Islet precursor cell (in vitro differentiated cells): ENCODE results near the gene ATXN7L3.

ENCODE experiments used
- DNase-seq: peaks from one replicate; pipeline ENCODE4 v3.0.0-alpha.2; 2018

The ATXN7L3 gene

DNA sequence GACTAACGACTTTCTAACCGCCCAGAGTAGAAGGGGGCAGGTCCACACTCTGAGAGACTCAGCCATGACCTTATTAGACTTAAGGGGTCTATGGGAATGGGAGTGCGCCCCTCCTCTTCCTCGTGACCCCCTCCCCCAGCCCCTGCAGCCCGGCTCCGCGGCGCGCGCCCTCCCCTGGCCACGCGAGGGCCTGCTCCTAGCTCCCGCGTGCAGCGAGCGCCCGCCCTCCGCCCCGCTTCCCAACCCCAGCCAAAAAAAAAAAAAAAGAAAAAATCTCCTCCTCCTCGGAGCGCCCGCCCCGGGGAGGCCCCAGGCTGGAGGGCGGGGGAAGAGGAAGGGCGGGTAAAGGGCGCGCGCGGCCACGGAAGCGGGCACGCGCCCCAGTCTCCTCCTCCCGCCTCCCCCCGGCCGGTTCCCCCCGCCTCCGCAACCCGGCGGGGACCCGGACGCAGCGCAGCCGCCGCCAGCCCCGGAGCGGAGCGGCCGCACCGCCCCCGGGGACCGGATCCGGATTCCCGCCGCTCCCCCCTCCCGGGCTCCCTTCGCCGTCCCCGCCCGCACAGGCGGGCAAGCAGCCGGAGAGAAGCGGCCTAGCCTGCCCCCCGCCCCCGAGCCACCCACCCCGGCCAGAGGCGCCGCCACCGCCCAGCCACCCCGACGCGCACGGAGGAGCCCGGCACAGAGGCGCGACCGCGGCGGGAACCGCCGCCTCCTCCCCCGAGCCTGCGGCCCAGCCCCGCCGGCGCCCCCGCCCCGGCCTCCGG is 18.8 kb upstream of the ATXN7L3 start:
- peak; percentile 92 for DNase-seq

DNA sequence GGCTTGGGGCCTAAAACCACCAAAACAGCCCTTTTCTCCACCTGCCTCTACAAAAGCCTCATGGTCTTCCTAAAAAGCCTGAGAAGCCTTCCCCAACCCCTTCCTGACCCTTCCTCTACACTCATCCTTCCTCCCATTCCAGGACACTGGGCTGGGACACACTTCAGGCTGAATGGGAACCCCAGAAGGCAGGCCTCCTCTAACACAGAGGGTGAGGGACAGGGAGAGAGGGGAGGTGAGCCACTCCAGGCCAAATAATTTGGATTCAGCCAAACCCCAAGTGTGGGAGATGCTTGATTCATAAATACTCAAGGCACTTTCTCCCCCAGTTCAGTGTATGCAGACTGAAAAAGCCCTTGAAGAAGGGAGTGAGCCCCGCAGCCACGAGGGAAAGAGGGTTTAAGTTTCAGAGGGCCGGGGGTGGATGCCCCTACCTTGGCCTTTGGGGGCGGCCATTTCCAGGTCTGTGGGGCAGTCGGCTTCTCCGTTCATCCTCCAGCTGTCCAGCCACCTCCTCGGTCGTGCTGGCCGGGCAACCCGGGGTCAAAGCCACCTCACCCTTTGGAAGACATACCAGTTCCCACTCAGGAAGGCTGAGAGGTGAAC is 18.2 kb upstream of the ATXN7L3 start:
- no peak for DNase-seq

DNA sequence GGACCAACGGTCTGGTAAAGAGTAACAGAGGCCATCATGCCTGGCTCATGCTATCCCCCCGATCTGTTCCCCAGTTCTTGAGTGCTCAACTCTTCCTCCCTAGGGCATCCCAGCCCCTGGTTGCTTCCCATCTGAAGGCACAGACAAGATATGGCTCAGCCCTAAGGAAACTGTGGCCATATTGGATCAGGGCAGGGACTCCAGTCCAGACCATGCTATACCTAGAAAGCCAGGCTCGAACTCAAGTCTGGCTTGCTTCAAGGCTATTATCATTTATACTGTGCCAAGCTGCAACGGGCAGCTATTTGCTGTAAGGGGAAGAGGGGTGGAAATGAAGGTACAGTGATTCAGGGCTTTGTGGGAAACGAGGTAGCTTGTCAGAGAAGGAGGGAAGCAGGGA is 17.0 kb upstream of the ATXN7L3 start:
- no peak for DNase-seq

DNA sequence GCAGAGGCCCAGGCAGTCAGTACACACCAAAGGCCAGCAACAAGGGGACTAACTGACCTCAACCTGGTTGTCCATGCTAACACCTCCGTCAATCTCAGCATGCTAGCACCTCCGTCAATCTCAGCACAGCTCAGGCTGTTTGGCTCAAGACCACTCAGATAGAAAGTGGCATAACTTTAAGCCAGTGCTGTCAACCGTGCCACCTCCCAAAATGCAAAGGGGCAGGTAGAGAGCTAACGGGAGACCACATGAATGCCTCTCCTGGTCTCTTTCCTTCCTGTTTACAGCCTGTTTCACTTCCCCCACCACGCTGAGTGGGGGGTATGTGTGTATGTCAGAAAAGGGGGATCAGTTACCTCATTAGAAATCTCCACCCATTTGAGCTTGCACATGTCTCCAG is 16.5 kb upstream of the ATXN7L3 start:
- DNase-seq: no peak

DNA sequence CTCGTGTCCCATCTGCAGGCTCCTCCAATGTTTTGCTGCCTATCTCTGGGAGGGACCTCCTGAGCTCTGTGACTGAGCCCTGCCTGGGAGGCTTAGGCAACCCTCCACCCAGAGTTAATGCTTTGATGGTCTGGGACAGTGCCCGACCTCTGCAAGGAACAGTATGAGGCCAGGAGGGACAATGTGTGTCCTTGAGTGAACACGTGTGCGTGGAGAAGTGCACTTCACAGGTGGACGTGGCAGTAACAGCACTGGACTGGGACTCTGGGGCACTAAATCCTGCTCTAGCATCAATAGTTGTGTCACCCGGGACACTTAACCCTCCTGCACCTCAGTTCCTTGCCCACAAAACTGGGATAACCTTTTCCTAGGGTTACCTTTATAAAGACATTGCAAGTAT is 15.2 kb upstream of the ATXN7L3 start:
- DNase-seq: no peak

DNA sequence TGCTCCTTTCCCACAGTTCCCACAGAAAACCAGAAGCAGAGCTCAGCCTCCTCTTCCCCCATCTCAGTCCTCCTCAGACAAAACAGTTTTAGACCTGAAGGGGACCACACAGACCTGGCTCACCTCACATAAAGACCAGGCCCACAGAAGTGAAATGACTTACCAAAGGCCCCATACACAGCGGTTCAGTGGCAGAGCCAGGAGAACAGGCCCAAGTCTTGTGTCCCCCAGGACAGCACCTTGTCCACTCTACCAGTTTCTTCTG is 14.5 kb upstream of the ATXN7L3 start:
- DNase-seq: no peak

DNA sequence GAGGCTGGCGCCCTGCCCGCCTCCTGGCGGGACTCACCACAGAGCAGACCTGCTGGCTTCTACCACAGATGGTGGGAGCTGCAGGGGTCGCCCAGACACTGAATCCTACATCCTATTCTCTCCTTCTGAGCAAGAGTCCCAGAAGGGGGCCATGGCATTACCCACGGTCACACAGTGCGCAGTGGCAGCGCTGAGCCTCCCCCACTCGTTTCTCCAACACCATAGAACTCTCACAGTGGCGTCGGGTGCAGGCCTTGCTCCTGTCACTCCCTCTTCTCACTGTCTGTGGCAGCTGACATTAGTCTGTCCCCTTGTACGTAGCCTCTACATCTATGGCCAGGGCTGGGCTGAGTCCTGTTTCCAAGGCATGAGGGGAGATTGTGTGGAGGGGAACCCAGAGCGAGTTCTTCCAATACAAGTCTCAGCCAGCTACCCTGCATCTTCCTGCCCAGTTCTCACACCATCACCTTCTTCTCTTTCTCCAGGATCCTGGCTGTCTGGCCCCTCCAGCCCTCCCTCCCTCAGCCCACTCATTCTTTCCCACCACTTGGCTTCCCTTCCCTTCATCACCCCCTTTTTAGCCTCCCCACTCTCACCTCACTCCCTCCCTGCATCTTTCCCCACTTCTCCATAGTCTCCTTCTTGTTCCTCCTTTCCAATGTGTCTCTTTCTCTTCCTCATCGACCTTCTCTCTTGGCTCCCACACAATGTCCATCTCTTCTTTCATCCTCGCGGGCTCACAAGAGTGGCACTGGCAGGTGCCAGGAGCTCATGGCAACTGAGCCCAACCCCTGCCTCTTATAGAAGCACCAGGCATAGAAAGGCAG is 13.9 kb upstream of the ATXN7L3 start:
- DNase-seq: no peak

DNA sequence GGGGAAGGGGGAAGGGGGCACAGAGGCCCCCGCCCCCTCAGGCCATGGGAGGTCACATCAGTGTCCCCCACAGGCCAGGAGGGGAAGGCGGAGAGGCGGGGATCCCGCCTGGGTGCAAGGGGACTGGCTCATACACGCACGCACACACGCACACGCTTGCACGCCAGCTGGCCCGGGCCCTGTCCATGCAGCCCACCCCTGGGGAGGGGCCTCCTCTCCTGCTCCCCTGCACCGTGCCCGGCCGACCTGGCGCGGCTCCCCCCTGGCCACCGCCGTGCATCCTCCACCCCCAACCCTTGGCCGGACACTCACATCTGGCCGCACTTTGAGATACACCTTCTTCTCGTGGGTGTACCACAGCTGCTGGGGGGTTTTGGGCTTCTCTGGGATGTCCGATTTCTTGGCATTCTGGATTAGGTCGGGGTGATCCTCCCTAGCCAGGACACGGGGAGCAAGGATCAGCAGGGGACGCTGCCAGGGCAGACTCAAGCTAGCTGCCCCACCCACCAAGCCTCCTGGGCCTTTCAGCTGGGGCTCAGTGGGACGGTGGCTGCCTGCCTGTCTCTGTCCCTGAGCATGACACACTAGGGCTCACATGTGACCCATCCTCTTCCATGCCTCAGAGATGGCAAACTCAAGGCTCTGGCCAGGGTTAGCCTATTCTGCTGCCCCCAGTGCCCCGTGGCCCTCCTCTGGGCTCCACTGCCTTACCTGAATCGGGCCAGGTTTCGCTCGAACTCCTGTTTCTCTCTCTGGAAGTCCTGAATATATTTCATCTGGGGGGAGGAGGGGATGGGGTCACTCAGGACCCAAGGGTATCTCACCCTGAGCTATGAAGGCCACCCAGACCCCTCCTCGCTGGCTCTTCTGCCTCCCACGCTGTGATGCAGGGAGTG is 13.1 kb upstream of the ATXN7L3 start:
- DNase-seq: no peak

DNA sequence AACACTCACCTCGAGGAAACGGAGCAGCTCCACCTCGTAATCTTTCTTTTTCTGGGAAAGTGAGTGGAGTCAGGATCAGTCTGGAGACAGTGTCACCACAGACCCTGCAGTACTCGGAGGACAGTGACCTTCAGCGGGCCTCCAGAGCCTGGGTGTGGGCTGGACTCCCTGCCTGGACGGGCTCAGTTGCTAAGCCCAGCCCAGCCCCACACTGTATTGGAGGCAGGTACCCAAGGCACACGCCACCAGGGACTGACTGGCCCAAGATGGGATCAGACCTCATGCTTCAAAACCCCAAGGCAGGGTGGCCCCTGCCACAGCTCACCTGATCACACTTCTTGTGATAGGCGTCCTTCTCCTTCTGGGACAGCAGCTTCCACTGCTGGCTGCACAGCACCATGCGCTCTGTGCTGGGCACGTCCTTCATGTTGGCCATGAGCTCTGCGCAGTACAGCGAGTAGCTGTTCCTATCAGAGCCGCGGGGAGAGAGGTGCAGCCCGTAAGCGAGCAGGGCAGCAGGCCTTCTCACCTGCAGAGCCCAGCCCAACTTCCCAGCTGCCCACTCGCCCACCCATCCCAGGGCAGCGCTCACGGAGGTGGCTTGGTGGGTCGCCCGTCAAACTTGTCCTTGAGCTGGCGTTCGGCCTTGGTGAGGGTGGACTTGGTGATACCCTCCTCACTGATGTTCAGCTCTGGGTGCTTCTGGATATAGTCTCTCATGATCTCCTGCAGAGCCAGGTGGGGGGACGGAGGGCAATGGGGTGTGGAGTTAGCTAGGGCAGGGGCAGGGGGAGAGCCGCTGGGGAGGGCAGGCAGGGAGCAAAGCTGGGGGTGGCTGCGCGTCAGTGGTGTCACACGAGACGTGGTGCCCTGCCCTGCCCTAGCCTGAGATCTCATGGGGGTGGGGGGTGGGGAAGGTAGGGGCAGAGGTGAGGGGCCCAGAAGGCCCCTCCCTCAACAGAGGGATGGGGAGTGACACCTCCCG is 11.9 kb upstream of the ATXN7L3 start:
- DNase-seq: peak; percentile 52

DNA sequence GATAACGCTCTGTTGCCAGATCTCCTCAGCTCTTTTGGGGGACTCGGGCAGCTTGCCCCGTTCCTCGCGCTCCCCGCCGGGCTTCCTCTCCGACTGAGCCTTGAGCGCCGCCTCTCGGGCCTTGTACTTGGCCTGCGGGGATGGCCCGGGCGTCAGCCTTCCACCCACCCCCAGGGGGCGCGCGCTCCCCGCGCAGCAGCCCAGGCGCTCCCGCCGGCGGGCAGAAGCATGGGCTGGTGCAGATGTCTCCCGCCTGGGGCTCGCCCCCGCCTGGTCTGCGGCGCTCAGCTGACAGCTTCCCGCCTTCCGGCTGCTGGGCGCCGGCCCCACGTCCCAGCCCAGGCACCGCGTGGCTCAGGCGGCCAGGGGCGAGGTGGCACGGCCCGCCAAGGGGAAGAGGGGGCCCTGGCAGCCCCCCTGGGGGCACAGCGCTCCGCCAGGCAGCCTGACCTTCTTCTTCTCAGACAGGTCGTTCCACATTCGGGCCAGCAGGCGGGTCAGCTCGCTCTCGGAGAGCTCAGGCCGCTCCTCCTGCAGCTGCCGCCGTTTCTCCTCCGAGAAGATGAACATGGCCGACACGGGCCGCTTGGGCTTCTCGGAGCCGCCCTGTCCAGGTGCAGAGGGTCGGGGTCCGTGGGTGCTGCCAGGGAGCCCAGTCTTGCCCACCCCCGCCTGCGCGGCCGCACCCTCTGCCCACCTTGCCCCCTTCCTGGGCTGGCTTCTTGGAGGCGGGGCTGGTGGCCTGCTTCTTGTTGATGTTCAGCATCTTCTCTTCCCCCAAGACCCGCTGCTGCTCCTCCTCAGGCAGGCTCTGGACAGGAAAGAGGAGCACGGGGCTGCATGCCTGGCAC is 10.9 kb upstream of the ATXN7L3 start:
- peak; percentile 98 for DNase-seq

DNA sequence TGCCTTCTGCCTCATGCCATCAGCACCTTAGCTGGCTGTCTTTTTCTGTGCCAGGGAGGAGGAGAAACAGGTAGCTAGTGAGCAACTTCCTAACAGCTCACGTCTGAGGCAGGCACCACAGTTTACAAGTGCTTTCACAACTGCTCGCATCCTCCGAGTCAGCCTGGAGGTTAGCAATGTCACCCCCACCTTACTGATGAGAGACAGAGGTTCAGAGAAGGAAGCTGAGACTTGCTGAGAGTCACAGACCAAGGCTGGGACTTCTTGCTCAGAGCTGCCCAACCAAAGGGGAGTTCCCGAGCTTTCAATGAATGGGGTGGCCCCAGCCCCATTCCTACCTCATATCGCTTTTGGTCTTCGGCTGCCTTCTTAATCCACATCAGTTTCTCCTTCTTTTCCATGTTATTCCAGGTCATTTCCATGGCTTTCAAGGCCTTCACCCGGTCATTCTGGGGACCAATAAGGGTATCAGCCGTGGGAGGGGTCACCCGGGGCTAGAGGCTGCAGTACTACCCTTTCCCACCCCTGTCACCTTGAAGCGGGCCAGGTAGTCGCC is 10.2 kb upstream of the ATXN7L3 start:
- DNase-seq: no peak

DNA sequence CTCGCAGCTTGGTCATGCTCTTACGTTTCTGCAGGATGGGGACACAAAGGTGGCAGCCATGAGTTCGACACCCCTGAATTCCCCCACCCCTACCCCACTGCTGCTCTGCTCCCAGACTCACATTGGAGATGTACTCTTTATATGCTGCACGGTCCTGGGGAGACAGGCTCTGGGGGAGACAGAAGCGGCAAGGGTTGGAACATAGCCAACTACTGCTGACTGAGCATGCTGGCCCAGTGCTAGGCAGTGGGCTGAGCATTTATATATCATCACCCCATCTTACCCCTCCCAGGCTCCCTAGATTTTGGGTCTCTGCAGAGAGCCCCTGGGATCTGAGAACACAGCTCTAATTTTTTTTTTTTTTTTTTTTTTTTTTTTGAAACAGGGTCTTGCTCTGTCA is 8.1 kb upstream of the ATXN7L3 start:
- no peak for DNase-seq

DNA sequence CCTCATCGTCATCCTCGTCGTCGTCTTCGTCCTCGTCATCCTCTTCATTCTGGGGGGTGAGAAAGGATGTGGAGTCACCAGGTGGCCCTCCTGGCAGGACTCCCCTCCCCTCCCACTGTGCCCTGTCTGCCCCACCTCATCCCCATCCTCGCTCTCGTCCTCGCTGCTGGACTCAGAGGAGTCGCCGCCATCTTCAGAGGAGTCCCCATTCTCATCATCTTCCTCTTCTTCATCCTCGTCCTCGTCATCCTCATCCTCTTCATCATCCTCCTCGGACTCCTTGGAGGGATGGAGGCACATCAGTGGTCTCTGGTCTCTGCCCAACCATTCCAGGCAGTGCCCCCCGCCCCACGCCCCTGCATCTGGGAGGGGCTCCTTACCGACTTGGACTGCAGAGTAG is 7.6 kb upstream of the ATXN7L3 start:
- no peak for DNase-seq

DNA sequence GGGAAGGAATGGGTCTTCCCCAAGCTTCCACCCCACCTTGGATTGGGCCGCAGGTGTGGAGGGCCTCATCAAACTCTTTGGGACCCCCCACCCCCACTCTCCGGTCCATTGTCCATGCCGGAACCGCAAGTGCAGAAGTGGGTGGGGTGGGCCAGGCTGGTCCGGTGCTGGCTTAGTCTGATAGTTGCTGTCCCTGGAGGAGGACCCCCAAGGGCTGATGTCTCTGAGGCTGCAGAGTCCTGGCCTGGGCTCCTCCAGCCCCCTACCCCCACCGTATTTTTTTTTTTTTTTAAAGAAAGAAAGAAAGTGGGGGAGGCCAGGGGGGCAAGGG is 7.1 kb upstream of the ATXN7L3 start:
- DNase-seq: no peak

DNA sequence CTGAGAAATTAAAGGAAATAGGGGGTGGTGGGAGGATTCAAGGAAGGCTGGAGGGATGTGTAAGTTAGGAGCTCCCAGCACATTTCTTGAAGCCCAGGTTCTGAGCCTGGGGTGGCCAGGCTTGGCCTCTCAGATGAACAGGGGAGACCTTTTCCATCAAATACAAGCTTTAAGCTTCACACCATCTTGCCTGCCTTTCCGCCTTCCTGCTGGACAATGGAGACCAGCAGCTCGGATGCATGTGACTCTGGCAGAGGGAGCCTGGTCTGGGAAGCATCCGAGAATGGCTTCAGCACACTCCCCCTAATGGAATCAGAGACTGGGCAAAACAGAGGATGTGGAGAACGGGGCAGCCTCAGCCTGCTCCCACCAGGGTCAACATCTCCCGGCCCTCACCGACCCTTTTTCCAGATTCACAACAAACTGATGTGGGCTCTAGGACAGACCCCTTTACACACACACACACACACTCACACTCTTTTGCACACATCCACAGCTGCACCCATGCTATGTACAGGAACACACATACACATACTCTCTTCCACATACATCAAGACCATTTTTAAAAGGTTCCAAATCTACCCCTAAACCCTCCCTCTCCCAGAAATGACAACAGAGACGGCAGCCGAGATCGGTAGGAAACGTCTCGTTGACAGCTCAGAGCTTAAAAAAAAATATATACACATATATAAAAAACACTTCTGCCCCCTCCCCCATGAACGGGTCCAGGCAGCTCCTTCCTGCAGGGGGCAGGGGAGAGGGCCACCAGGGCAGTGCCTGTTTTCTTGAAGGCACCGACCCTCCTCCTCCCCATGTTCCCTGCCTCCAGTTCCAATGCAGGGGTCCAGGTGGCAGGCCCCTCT is 6.5 kb upstream of the ATXN7L3 start:
- DNase-seq: no peak

DNA sequence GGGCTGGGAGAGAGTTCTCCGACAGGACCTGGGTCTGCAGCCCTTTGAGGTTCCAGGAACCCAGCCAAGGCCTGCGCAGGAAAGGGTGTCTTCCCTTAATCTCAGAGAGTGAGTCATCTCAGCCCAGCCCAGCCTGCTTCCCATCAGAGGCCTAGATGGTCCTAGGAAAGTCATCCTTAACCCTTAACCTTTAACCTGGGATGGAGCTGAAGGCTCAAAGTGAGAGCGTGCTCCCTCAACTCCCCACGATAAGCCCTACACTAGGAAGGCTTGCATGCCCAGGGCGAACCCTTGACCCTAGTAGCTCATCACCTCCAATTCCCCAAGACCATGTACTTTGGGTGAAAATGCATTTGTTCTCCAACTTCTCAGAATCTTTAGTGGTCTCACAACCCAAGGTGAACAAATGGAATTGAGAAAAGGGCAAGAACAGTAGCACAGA is 4.8 kb upstream of the ATXN7L3 start:
- DNase-seq: no peak

DNA sequence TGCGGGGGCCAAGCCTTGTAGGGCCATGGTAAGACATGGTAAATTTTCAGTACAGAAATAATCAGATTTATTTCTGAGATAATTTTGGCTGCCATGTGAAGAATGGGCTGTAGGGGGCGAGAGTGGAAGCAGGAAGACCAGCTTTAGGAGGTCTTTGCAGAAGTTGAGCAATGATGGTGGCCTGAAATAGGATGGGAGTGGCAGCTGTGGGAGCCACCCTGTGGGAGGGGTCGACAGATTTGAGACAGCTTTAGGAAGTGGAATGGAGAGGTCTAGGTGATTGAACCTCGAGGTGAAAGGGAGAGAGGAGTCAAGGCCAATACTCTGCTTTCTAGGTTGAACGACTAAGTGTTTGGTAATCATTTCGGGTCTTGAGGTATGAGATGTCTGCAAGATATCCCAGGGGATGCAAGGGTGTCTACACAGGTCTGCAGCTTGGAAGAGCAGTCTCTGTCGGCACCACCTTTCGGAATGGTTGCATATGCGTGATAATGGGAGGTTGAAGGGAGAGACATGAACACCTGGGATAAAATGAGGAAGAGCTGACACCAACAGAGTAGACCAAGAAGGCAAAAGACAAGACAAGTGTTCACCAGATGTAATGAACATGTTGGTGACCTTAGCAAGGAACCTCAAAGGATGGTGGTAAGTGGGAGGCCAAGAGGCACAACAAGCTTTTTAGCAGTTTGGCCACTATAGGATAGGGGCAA is 4.2 kb upstream of the ATXN7L3 start:
- peak; percentile 82 for DNase-seq

DNA sequence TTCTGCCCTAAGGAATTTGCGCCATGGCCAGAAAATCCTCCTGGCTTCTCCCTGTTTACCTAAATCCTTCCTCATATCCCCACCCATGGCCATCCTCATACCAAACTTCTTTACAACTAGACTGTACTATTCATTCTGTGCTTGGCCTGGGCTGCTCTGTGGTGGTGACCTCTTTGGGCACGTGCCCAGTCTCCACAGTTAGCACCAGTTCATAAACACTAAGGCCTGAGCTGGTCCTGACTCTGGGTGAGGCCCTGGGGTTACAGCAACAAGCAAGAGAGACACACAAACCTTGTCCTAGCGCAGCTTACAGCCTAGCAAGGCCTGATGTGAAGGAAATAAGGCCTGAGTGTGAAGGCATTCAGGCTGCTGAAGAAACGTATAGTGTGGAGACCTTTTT is 3.1 kb upstream of the ATXN7L3 start:
- DNase-seq: no peak
